ENCODE data around the gene PCED1B.

PCED1B gene

GRCh38 chr12:47067771-47068431, 11.5 kb upstream of the PCED1B start:
- no peak for DNase-seq

DNA sequence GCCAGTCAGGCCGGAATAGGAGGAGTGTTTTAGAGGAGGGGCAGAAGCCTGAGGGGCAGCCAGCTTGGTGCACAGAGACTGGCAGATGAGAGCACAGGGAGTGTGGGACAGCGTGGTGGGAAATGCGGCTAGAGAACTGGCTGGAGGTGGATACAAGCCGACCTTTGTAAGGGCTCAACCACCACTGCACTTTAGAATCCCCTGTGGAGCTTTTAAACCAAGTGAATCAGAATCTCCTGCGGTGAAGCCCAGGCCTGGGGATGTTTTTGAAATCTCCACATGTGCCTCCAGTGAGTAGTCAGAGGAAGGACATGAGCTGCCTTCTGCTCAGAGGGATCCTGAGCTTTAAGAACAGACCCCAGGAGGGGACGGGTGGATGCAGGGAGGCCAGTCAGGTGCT, 10.9 kb upstream of the PCED1B start:
- no peak for DNase-seq

- no peak for DNase-seq
These were observed 9.1 kb upstream of the PCED1B start for GRCh38 chr12:47070310-47070709.

- DNase-seq, result no peak
These were observed 8.1 kb upstream of the PCED1B start for GRCh38 chr12:47071241-47071852.

GRCh38 chr12:47073951-47074350, 5.5 kb upstream of the PCED1B start:
- no peak for DNase-seq

GRCh38 chr12:47074757-47075156, 4.7 kb upstream of the PCED1B start:
- no peak for DNase-seq

- DNase-seq, result no peak
These were observed 4.0 kb upstream of the PCED1B start for GRCh38 chr12:47075192-47076084.

DNA sequence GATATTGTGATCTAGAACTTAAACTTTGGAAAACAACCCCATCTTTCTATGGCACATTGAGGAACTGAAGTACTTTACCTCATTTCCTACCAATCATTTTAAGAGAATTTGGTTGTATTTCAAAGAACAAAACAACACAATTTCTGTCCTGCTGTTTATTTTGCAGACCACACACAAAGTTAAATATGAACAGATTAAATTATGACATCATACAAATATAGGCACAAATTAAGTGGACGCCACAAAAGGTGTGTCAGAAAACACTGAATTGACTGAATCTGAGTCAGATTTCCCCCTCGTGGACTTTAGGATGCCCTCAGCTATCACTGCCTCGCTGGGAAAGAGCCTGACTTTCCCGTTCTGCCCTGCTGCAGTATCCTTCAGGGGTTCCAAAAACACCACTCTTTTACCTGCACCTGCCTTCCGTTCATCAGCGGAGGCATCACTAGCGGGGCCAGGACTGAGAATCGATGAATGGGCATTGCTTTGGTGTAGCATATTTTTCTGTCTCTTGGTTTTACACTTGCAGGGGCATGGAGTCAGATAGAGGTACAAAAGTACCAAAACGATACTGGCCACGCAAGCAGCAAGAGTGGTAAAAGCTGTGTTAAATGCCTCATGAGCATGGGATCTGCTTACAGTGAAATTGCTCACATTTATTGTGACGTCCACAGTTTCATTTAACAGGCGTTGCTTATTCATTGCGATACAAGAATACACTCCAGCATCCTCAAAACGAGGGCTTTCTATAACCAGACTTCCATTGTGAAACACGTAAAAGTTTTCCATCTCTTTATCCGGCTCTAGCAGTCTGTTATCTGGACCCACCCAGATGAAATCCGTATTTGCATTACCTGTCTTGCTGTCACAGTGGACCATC, 2.0 kb upstream of the PCED1B start:
- no peak for DNase-seq

GRCh38 chr12:47078086-47078395, 1.4 kb upstream of the PCED1B start:
- no peak for DNase-seq

- peak in 5 of 56 donors; percentile 2 to 19 (median 6) for DNase-seq
These were observed 521 bp upstream of the PCED1B start for GRCh38 chr12:47078733-47079467.

DNA sequence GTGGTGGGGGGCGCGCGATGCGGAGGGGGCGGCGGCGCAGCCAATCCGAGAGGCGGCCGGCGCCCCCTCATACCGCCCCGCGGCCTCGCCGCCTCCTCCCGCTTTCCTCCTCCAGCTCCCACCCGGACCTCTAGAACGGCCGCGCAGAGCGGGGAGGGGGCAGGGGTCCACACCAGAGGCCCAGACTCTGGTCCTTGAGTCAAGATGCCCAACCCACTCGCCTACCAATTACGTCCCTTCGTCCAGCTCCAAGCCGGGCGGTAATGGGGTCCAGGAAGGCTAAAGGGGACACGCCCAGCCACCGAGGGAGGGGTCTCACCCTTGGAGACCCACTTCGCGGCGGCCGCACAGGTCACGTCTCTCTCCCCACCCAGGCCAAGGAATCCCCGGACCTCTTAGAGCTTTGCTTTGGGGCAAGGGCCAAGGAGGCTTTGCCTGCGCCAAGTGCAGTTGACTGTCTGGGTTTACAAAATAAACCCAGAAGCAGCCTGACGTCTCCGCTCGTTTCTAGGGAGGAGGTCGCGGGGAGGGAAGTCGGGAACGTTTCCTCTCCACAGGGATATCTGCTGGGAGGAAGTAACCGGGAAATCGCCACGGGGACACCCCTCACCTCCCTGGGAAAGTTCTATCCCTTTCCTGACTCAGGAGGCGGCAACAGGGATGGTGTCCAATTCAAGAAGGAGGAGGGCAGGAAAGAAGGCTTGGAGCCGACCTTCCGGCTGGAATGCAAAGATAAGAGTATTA, 732 bp downstream of the PCED1B start:
- DNase-seq, result peak in 31 of 56 donors; percentile 14 to 58 (median 35)

GRCh38 chr12:47080725-47081502, 1.5 kb downstream of the PCED1B start:
- DNase-seq, result peak in 6 of 56 donors; percentile 6 to 45 (median 10)

DNA sequence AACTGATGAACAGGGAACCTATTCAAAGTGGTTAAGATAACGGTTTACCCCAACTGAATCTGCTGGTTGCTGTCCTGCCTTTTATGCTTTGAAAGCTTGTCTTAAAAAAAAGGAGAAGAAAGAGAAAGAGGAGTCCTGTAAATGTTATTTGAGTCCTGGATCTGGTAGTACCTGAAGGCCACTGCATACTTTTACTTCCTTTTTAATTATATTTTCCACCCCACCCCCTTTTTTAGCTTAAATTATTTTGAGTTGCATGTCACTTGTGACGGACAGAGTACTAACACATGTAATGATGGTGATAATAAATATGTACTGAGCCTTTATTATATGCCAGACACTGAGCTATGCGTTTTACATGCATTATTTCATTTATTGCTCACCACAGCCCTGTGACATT, 2.9 kb downstream of the PCED1B start:
- DNase-seq, result no peak

GRCh38 chr12:47082796-47083621, 3.6 kb downstream of the PCED1B start:
- DNase-seq, result no peak

DNA sequence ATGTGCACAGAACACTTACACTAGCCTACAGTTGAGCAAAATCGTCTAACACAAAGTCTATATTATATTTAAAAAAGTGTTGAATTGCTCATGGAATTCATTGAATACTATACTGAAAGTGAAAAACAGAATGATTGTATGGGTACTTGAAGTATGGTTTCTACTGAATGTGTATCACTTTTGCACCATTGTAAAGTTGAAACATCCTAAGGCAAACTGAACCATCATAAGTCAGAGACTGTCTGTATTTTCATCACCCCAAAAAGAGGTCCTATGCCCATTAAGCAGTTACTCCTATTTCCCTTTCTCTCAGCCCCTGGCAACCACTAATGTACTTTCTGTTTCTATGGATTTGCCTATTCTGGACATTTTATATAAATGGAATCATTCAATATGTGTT, 4.8 kb downstream of the PCED1B start:
- DNase-seq, result no peak

- DNase-seq, result no peak
These were observed 6.4 kb downstream of the PCED1B start for GRCh38 chr12:47085815-47086252.

- no peak for DNase-seq
These were observed 7.8 kb downstream of the PCED1B start for GRCh38 chr12:47087088-47087688.

Data from nucleus accumbens (tissue), 56 donors.